ENCODE data around the gene NME2.

NME2 gene

GRCh38 chr17:51144266-51145022, 21.8 kb upstream of the NME2 start:
- H3K9me3 ChIP-seq (ENCODE audit: insufficient read depth, low read length, severe bottlenecking), result no peaks in the 10 kb centered on the region
- no peak overlapping the region for H3K4me2 ChIP-seq (ENCODE audit: insufficient read depth, low read length)
- no peaks in the 10 kb centered on the region for H3K79me2 ChIP-seq (ENCODE audit: insufficient read depth, low read length)
- H3K36me3 ChIP-seq (ENCODE audit: insufficient read depth, low read length), result no peaks in the 10 kb centered on the region
- H2AFZ ChIP-seq (ENCODE audit: low read depth, low read length), result no peak overlapping the region
- H3K9ac ChIP-seq (ENCODE audit: low read depth, low read length), result no peak overlapping the region
- no peaks in the 10 kb centered on the region for H3K27me3 ChIP-seq (ENCODE audit: insufficient read depth, low read length, poor library complexity)
- H4K20me1 ChIP-seq (ENCODE audit: insufficient read depth, low read length), result no peaks in the 10 kb centered on the region
- ATAC-seq (ENCODE audit: insufficient read depth, low read depth) (no peak), DNase-seq (no peak)
- H3K27ac ChIP-seq (ENCODE audit: low read length), result no peak overlapping the region
- no peak overlapping the region for H3K4me3 ChIP-seq (ENCODE audit: low read depth in 1 of 2, low read length in 2 of 2)
- TF ChIP-seq CTCF (IDR thresholded peaks at IDR 0.05; ENCODE audit: borderline replicate concordance, extremely low read depth, low read length, poor library complexity, severe bottlenecking) (no peak), EZH2 (IDR thresholded peaks at IDR 0.05; ENCODE audit: borderline replicate concordance, low read depth, low read length, severe bottlenecking) (no peak)
- H3K4me1 ChIP-seq (ENCODE audit: insufficient read depth, low read length), result no peaks in the 10 kb centered on the region

- H3K27me3 ChIP-seq (ENCODE audit: insufficient read depth, low read length, poor library complexity), result no peaks in the 10 kb centered on the region
- TF ChIP-seq CTCF (IDR thresholded peaks at IDR 0.05; ENCODE audit: borderline replicate concordance, extremely low read depth, low read length, poor library complexity, severe bottlenecking), result no peak
- no peak for TF ChIP-seq EZH2 (IDR thresholded peaks at IDR 0.05; ENCODE audit: borderline replicate concordance, low read depth, low read length, severe bottlenecking)
- DNase-seq (no peak), ATAC-seq (ENCODE audit: insufficient read depth, low read depth) (no peak)
- H3K9ac ChIP-seq (ENCODE audit: low read depth, low read length), result no peak overlapping the region
- H3K9me3 ChIP-seq (ENCODE audit: insufficient read depth, low read length, severe bottlenecking), result no peaks in the 10 kb centered on the region
- H2AFZ ChIP-seq (ENCODE audit: low read depth, low read length), result no peak overlapping the region
- no peak overlapping the region for H3K4me2 ChIP-seq (ENCODE audit: insufficient read depth, low read length)
- peaks cover 5% of the 10 kb centered on the region for H3K4me1 ChIP-seq (ENCODE audit: insufficient read depth, low read length)
- no peaks in the 10 kb centered on the region for H4K20me1 ChIP-seq (ENCODE audit: insufficient read depth, low read length)
- H3K27ac ChIP-seq (ENCODE audit: low read length), result no peak overlapping the region
- no peak overlapping the region for H3K4me3 ChIP-seq (ENCODE audit: low read depth in 1 of 2, low read length in 2 of 2)
- H3K36me3 ChIP-seq (ENCODE audit: insufficient read depth, low read length), result no peaks in the 10 kb centered on the region
- no peaks in the 10 kb centered on the region for H3K79me2 ChIP-seq (ENCODE audit: insufficient read depth, low read length)
These were observed 18.6 kb upstream of the NME2 start for GRCh38 chr17:51147650-51148049.

- H3K4me2 ChIP-seq (ENCODE audit: insufficient read depth, low read length), result no peak overlapping the region
- H3K9me3 ChIP-seq (ENCODE audit: insufficient read depth, low read length, severe bottlenecking), result no peaks in the 10 kb centered on the region
- ATAC-seq (ENCODE audit: insufficient read depth, low read depth) (no peak), DNase-seq (no peak)
- peaks cover 10% of the 10 kb centered on the region for H3K4me1 ChIP-seq (ENCODE audit: insufficient read depth, low read length)
- no peak overlapping the region for H2AFZ ChIP-seq (ENCODE audit: low read depth, low read length)
- no peak overlapping the region for H3K9ac ChIP-seq (ENCODE audit: low read depth, low read length)
- no peaks in the 10 kb centered on the region for H3K27me3 ChIP-seq (ENCODE audit: insufficient read depth, low read length, poor library complexity)
- peaks cover 8% of the 10 kb centered on the region for H3K79me2 ChIP-seq (ENCODE audit: insufficient read depth, low read length)
- no peaks in the 10 kb centered on the region for H3K36me3 ChIP-seq (ENCODE audit: insufficient read depth, low read length)
- H3K4me3 ChIP-seq (ENCODE audit: low read depth in 1 of 2, low read length in 2 of 2), result no peak overlapping the region
- H3K27ac ChIP-seq (ENCODE audit: low read length), result no peak overlapping the region
- no peaks in the 10 kb centered on the region for H4K20me1 ChIP-seq (ENCODE audit: insufficient read depth, low read length)
- TF ChIP-seq CTCF (IDR thresholded peaks at IDR 0.05; ENCODE audit: borderline replicate concordance, extremely low read depth, low read length, poor library complexity, severe bottlenecking) (no peak), EZH2 (IDR thresholded peaks at IDR 0.05; ENCODE audit: borderline replicate concordance, low read depth, low read length, severe bottlenecking) (no peak)
These were observed 17.0 kb upstream of the NME2 start for GRCh38 chr17:51149163-51149562.

All from DND-41 (cell line).